ENCODE results near the gene NDUFB11. TPM values are rescaled to one million over a fixed set of nuclear protein-coding genes. Genes with fewer than 3 reads are reported as not detected.

NDUFB11 gene
- polyA plus RNA-seq, 1 donor: 116 TPM

DNA sequence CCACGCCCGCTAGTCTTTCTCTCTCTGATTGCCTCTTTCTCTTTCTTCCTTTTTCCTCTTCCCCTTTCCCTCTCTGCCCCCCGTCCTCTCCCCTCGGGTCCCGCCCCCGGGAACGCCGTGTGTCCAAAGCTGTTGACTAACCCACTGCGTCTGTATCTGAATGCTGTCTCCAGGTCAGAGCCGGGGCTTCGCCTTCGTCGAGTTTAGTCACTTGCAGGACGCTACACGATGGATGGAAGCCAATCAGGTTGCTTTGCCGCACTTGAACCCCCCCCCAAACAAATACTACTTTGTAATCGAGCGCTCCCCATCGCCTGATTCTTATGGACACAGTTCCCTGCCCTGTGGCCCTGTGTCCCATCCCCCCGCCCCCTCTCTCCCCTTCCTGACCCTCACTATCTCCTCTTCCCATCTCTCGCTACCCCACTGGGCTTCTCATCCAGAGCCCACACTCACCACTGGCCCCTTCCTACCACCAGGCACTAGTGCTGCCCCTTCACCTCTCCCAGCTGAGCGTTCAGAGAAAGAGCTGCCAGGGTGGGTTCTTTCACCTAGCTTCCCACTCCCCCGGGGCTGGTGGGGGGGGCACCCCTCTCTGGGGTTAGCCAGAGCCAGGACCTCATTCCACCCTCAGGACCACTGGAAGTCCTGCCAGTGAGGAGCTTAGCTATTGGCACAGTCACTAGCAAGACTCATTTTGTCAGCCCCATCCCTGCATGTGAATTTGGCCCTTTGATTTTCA is 30.5 kb upstream of the NDUFB11 start:
- DNase-seq: no peak

DNA sequence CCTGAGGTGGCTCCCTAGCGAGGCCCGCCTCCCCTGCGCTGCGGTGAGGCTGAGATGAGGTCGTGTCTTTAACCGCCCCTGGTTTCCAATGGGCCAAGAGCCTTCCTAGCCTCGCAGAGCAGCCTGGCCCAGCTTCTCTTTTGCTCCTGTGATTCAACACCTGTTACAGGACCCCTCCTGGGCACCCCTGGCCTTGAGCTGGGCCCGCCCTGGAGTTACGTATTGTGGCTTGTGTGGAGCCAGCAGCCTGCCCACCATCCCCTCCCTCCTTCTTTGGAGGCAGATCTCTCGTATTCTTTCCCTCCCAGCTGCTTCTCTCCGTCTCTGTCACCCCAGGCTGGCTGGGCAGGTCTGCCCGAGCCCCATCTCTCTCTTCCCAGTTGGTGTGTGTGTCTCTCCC is 29.9 kb upstream of the NDUFB11 start:
- no peak for DNase-seq

DNA sequence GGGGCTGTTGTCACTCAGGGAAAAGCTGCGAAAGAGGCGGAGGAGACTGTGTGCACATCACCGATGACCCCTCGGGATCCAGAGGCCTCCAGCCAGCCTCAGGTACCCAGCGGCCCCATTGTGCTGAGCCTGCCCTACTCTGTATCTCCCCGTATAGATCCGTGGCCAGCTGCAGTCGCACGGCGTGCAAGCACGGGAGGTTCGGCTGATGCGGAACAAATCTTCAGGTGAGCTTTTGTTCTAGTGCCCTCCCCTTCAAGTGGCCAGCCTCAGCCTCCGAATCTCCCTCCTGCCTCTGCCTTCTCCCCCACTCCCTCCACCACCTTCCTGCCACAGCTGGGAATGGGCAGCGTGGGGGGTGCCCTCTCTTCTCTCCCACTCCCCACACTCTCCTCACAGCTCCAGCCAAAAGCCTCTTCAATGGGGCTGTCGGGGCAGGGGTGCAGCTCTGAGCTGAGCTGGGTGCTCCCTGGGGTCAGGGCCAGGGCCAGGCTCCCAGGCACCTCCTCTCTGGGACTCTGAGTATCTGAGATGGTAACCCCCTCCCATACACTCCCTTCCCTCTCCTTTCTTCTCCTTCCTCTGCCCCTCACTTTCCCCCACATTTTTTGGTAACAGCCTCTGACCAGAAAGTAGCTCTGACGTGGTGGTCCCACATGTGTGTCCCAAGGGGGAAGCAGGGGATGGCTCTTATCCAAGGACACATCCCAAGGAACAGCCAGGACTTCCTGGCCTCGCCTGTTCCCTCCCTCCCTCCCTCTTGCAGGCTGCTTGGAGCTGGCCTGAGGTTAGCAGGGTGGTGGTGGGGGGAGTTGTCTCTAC is 28.7 kb upstream of the NDUFB11 start:
- no peak for DNase-seq

DNA sequence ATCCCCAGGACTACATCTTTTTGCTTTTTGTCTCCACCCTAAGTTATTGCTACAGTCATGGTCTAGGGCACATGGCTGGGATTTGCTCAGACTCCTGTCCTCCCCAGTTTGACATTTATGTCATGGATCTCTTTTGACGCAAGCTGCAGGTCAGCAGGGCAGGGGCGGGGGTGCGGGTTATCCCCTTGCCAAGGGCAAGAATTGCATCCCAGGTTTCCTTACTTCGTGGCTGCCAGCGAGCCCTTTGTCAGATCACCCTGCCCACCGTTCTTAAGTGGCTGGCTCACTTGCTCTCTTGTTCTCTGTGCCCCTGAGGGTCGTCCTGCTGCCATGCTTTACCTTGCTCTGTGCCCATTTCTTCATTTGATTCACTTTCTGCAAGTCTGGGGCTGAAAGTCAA is 28.0 kb upstream of the NDUFB11 start:
- no peak for DNase-seq

DNA sequence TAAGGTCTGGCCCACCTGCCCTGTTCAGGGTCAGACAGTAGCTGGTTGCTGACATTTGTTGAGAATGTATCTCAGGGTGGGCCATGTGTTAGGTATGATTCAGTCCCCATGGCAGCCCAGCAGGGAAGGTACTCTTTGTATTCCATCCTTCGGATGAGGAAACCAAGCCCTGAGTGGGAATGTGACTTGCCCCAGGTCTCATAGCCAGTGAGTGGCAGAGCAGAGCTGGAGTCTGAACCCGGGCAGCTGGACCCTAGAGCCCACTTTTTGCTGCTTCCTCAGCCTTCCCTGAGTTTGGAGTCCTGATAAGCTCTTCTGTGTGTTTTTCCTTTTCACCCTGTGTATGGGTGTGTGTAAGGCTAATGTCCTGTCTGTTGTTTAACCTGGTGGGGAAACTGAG is 27.5 kb upstream of the NDUFB11 start:
- no peak for DNase-seq

DNA sequence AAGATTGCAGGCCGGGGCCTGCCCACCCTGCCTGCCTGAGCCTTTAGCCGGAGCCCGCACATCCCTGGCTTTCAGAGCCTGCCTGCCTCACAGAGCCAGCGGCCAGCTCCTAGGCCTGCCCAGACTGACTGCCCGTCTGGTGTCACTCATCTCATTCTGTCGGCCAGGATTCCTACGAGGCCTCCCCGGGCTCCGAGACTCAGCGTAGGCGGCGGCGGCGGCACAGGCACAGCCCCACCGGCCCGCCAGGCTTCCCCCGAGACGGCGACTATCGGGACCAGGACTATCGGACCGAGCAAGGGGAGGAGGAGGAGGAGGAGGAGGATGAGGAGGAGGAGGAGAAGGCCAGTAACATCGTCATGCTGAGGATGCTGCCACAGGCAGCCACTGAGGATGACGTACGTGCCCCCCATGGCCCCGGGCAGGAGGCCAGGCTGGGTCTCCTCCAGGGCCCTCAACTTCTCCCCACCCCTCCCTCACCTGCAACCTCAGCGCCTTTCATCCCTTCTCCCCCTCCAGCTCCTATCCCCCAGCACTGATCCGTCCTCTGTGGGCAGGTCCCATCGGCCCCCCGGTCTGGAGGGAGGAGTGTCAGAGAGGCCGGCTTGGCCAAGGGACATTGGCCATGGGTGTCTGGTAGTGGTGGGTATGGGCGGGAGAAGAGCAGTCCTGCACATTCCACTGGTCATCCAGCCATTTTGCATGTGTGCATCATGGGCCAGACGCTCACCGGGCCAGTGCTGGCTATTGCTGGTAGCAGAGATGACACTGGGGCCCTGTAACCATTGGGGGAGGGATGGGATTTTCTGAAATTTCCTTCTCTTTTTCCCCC is 26.6 kb upstream of the NDUFB11 start:
- no peak for DNase-seq

DNA sequence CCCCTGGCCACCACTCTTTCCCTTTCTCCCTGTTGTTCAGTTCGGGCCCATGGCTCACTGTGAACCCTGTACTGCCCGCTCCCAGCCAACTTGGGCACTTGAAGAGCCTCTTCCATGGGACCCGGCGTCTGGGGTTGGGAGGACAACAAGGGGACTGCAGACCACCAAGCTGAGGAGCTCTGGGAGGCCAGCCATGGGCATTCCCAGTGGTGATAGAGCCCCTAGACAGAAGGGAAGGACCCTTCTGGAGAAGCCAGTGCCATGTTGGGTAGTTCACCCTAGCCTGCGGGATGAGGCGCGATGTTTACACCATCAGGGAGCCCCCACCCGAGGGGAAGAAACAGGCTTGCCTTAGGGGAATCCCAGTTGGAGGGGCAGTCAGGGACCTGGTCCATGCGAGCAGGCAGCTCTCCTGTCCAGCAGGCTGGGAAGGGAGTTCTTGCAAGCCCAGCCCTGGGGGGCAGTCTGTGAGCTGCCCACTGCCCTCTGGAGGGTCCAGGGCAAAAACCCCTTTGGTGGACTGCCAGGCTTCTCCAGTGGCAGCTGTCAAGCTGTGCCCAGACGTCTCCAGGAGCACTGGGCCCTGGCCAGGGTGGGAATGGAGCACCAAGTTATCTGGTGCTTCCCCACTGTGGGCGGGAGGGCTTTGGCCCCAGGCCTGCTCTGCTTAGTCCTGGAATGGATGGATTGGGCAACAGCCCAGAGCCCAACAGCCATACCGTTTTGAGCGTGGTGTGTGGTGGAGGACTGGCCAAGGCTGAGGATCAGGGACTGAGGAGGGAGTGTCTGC is 25.4 kb upstream of the NDUFB11 start:
- no peak for DNase-seq

DNA sequence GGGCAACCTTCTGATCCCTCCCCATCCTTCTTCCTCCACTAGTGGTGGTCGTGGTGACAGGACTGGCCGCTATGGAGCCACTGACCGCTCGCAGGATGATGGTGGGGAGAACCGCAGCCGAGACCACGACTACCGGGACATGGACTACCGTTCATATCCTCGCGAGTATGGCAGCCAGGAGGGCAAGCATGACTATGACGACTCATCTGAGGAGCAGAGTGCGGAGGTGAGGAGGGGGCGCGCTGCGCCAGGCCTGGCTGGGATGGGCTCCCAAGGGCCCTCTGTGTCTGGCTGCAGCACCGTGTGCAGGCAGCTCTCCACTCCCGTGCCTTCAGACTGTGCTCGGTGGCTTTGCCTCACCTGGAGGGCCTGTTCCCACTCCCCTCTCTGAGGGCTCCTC is 24.8 kb upstream of the NDUFB11 start:
- DNase-seq: no peak

DNA sequence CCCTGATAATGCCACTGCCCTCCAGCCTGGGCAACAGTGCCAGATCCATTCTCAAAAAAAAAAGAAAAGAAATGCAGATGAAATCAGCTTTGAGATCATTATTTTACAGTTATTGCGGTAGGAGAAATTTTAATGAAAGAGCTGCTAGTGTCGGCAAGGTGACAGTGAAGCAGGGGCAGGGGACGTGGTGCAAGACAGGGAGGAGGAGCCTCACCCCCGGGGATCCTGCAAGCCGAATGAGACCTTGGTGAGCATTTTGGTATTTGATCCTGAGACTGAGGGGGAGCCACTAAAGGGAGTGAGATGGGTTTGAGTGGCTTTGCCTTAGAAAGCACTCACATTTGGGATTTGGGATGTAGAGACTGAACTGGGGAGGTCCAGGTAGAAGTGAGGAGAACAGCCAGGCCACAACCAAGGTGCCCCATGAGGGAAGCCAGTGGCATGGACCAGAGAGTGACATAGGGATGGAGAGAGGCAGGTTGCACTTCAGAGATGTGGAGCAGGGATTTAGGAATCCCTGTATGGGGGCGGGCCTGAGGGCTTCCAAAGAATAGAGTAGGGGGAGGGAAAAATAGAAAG is 24.1 kb upstream of the NDUFB11 start:
- DNase-seq: no peak

DNA sequence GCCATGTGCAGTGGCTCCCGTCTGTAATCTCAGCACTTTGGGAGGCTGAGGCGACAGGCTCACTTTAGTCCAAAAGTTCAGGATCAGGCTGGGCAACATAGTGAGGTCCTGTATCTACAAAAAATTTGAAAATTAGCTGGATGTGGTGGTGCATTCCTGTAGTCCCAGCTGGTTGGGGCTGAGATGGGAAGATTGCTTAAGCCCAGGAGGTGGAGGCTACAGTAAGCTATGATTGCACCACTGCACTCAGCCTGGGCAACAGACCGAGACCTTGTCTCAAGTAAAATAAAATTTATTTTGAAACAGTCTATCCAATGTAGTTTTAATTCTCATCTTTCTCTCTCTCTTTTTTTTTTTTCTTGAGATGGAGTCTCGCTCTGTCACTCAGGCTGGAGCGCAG is 21.6 kb upstream of the NDUFB11 start:
- no peak for DNase-seq

DNA sequence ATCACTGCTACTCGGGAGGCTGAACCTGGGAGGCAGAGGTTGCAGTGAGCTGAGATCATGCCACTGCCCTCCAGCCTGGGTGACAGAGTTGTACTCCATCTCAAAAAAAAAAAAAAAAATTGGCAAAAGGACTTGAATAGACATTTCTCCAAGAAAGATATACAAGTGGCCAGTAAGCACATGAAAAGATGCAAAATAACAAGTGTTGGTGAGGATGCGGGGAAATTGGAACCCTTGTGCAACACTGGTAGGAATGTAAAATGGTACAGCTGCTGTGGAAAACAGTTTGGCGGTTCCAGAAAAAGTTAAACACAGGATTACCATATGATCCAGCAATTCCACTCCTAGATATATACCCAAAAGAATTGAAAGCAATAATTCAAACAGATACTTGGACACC is 19.9 kb upstream of the NDUFB11 start:
- no peak for DNase-seq

DNA sequence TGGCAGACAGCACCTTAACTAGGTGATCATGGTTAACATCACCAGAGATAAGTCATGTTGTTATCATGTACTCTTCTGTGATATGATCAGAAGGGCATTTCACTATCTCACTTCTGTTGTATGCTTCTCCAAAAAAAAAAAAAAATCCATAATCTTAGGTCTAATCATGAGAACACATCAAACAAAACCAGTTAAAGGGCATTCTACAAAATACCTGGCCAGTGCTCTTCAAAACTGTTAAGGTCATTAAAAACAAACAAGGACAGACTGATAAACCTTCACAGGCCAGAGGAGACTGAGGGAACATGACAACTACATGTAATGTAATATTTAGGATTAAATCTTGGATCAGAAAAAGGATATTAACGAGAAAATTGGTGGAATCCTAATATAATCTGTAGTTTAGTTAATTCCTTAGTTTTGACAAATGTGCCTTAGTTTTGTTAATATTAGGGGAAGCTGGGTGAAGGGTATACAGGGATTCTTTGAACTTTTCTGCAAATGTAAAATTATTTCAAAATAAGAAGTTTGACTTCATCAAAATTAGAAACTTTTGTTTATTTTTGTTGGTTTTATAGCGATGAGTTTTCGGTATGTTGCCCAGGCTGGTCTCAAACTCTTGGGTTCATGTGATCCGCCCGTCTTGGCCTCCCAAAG is 18.6 kb upstream of the NDUFB11 start:
- DNase-seq: no peak

DNA sequence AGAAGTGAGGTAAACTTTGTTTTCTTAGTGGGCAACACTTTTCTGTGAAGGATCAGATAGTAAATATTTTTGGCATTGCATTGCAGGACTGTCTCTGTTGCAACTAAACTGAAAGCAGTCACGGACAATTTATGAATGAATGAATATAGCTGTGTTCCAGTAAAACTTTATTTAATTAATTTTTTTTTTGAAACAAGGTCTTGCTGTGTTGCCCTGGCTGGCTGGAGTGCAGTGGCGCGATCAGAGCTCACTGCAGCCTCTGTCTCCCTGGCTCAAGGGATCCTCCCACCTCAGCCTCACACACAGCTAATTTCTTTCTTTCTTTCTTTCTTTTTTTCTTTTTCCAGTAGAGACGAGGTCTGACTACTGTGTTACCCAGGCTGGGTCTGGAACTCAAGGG is 16.3 kb upstream of the NDUFB11 start:
- DNase-seq: no peak

DNA sequence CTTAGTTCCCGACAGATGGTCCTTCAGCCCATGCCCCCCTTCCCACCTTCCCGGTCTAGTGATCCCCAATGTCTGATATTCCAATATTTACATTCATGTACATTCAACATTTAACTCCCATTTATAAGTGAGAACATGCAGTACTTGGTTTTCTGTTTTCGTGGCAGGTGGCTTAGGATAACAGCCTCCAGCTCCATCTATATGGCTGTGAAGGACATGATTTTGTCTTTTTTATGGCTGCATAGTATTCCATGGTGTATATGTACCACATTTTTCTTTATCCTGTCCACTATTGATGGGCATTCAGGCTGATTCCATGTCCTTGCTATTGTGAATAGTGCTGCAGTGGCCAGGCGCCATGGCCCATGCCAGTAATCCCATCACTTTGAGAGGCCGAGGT is 14.3 kb upstream of the NDUFB11 start:
- DNase-seq: no peak

DNA sequence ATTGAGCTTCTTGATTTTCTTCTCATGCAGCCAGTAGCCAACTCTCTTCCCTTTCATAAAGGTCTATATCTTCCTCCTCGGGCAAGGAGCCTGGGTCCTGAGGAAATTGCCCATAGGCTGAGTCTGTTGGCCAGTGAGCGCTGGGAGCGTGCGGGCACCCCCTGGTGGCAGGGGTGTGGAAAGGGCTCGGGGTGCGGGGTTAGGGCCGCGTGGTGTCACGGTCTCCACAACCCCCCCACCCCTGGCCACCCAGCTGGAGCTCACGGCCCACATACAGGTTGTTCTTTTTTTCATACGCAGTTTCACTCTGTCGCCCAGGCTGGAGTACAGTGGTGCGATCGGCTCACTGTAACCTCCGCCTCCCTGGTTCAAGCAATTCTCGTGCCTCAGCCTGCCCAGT is 13.6 kb upstream of the NDUFB11 start:
- no peak for DNase-seq

DNA sequence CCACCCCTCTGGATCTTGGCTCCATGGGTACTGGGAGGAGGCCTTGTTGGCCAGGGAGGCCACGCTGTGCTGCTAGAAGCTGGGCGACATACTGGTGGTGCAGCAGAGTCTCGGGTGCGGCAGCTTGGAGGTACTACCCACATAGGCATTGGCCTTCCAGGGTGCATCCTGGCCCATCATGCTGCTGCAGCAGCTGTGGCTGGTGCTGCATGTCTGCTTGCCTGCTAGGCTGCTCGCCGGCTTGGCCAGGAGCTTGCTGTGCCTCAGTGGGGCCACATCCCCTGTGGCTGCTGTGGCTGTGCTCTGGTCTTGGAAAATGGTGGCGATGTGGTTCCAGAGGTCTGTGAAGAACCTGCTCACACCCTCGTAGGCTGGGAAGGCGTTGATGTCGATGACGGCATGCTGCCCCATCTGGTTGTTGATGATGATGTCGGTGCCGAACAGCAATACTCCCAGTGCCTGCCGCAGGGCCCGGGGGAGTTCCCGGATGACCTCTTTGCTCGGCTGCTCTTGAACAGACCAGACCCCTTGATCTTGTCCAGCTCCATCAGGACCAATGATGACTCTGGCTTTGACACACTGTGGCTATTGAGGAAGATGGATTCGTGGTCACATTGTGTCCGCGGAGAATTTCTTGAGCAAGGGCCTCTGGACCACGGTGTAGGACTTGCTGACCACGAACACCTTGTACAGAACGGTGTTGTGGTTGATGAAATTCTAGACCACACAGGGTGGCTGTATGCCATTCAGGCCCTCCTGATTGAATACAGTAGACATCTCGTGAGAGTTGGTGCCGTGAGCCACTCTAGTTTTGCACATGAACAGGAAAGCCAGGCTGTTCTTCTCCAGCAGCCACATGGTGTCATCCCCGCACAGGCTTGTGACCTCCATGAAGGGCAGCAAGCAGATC is 12.4 kb upstream of the NDUFB11 start:
- DNase-seq: no peak

DNA sequence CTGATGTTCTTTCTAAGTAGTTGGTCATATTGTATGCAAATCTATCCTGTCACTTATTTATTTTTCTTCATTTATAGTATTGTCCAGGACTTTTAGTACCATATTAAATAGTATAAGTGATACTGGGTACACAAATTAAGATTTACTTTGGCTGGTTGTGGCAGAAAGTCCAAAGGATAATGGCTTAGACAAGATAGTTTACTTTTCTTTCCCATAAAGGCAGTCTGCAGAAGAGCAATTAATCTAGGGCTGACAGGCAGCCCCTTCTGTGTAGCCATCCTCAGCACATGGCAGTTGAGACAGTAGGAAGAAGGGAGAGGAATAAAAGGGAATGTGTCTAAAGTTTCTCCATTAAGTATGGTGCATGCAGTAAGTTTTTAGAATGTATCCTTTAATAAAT is 6.9 kb upstream of the NDUFB11 start:
- DNase-seq: no peak

DNA sequence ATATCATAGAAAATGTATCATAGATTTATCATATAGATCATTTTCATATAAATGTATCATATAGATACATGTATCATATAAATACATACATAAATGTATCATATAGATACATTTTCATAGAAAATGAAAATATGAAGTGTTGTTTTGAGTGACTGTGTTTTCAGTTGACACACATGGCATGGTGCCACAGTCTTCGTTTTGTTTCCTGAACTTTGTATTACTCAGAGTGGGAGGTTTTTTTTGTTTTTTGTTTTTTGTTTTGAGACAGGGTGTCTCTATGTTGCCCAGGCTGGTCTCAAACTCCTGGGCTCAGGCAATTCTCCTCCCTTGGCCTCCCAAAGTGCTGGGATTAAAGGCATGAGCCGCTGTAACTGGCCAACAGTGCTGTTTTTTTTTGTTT is 4.4 kb upstream of the NDUFB11 start:
- DNase-seq: no peak

DNA sequence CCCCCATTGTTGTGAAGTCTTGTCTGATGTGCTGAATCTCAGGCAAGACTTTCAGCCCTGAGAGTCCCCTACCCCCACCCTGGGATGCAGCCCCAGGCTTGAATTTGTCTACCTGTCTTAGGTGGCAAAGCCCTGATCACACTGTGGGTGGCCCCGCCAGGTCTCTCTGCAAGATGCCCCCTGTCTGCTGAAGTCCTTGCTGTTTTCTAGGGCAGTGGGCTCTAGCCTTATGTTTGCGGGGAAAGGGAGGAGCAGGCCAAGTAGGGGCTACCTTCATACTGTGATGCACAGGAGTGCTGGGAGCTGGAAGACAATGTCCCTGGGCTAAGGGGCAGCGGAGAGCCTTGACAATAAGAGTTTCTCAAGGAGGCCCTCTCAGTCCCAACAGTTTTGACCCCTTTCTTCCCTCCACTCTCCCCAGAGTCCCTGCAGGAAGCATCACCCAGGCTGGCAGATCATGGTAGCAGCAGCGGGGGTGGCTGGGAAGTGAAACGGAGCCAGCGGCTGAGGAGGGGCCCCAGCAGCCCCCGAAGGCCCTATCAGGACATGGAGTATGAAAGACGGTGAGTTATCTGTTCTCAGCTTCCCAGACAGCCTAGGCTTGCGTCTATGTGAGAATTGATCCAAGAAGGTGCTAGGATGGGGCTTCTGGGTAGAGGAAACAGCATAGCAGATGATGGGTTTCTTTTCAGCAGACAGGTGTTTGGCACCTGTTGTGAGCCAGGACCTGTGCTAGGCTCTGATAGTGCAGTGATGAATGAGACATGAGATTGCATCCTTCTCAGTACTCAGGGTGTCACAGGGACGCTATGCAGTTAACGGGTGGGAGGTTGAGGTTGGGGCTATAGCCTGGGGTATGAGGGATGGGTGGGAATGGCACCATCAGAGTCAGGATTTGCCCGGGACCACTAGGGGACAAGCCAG is 2.7 kb upstream of the NDUFB11 start:
- no peak for DNase-seq
